AG20443 (cell line): ENCODE results near the gene NAV3.

Experiments used
- DNase-seq: peaks from one replicate; pipeline ENCODE4 v3.0.0; 2012; ENCODE audit warnings: low spot score, mixed read lengths

The NAV3 gene

GRCh38 chr12:77842430-77842829 is 11.7 kb downstream of the NAV3 start:
- DNase-seq, result no peak

GRCh38 chr12:77845831-77846230 is 15.1 kb downstream of the NAV3 start:
- DNase-seq, result no peak

GRCh38 chr12:77847060-77847541 is 16.4 kb downstream of the NAV3 start:
- no peak for DNase-seq

GRCh38 chr12:77847680-77848431 is 17.2 kb downstream of the NAV3 start:
- peak; percentile 63 for DNase-seq

- DNase-seq, result no peak
Measured at GRCh38 chr12:77850129-77850528, 19.4 kb downstream of the NAV3 start.

GRCh38 chr12:77850698-77851097 is 20.0 kb downstream of the NAV3 start:
- no peak for DNase-seq

- DNase-seq, result peak; percentile 10
Measured at GRCh38 chr12:77855548-77855947, 24.9 kb downstream of the NAV3 start.

- DNase-seq, result no peak
Measured at GRCh38 chr12:77861317-77861716, 30.6 kb downstream of the NAV3 start.

- no peak for DNase-seq
Measured at GRCh38 chr12:77865178-77865577, 34.5 kb downstream of the NAV3 start.

GRCh38 chr12:77878901-77879300 is 48.2 kb downstream of the NAV3 start:
- DNase-seq, result no peak

- DNase-seq, result no peak
Measured at GRCh38 chr12:77882709-77883108, 52.0 kb downstream of the NAV3 start.

- peak; percentile 19 for DNase-seq
Measured at GRCh38 chr12:77888611-77889010, 57.9 kb downstream of the NAV3 start.

- no peak for DNase-seq
Measured at GRCh38 chr12:77891518-77892147, 60.9 kb downstream of the NAV3 start.

- DNase-seq, result no peak
Measured at GRCh38 chr12:77893918-77894317, 63.2 kb downstream of the NAV3 start.

- DNase-seq, result no peak
Measured at GRCh38 chr12:77894556-77894955, 63.9 kb downstream of the NAV3 start.

- DNase-seq, result no peak
Measured at GRCh38 chr12:77895699-77896098, 65.0 kb downstream of the NAV3 start.

GRCh38 chr12:77907936-77908335 is 77.2 kb downstream of the NAV3 start:
- DNase-seq, result no peak

GRCh38 chr12:77914081-77914488 is 83.4 kb downstream of the NAV3 start:
- no peak for DNase-seq

GRCh38 chr12:77915071-77915600 is 84.4 kb downstream of the NAV3 start:
- no peak for DNase-seq

GRCh38 chr12:77916276-77916675 is 85.6 kb downstream of the NAV3 start:
- no peak for DNase-seq

GRCh38 chr12:77918046-77918445 is 87.4 kb downstream of the NAV3 start:
- DNase-seq, result no peak

- no peak for DNase-seq
Measured at GRCh38 chr12:77919450-77919849, 88.8 kb downstream of the NAV3 start.

- peak; percentile 11 for DNase-seq
Measured at GRCh38 chr12:77923882-77924281, 93.2 kb downstream of the NAV3 start.
